ENCODE results near the gene PTTG1IP. TPM values are rescaled to one million over a fixed set of nuclear protein-coding genes. Genes with fewer than 3 reads are reported as not detected.
A peak's percentile ranks its signal among the peaks of the same experiment; 100 is the strongest.

Gene PTTG1IP
- polyA plus RNA-seq, 12 donors = 115 to 170 (median 129) TPM; not detected in 1

- DNase-seq = no peak
Measured at GRCh38 chr21:44805226-44805625, 68.3 kb downstream of the PTTG1IP start.

- DNase-seq = no peak
Measured at GRCh38 chr21:44804762-44805161, 68.7 kb downstream of the PTTG1IP start.

GRCh38 chr21:44803651-44804050 lies 69.8 kb downstream of the PTTG1IP start:
- DNase-seq = no peak

- no peak for DNase-seq
Measured at GRCh38 chr21:44802396-44803153, 70.9 kb downstream of the PTTG1IP start.

DNA sequence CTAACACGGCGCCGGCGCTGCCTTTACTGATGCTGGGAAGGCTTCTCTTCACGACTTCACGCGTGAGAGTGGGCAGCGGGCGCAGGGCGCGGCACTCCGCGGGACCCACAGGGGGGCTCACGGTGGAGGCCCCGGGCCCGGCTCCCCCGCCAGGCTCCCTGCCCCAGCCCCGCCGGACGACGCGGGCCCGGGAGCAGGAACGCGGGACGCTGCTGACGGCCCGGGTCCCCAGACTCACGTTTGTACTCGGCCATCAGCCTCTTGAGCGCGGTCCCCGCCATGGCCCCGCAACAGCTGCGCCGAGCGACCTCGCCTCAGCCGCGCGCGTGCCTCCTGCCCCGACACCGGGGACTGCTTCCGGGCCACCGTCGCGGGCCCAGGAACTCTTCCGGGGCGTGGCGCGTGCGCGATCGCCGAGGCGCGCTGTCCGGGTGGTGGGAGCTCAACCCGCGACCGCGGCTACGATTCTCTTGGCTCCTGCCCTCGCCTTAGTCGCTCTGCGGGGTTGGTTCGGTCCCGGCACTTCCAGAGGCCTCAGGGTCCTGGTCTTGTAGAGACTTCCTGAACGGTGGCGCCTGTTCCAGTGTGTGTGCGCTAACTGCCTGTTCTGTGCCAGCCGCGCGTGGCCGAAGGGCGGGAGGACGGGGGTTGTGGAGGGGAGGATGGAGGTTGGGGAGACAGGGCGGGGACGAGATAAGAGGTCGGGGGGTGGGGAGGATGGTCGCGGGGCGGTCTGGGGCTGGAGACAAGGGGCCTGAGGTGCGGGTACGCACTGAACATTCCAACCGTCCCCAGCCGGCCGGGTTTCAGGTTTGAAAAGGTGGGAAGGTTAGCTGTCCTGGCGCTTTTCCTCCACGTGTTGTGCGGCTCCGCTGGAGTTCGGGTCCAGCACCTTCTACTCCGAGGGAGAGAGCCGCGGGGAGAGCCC lies 71.8 kb downstream of the PTTG1IP start, which contains the start of gene UBE2G2:
Gene UBE2G2, minus strand, starts transcription at position 353 of the 928 bp plus-strand sequence. Its CDS starts 72 bp downstream, at position 281.
- peak; percentile 88 for DNase-seq

- DNase-seq = no peak
Measured at GRCh38 chr21:44800971-44801467, 72.5 kb downstream of the PTTG1IP start.

DNA sequence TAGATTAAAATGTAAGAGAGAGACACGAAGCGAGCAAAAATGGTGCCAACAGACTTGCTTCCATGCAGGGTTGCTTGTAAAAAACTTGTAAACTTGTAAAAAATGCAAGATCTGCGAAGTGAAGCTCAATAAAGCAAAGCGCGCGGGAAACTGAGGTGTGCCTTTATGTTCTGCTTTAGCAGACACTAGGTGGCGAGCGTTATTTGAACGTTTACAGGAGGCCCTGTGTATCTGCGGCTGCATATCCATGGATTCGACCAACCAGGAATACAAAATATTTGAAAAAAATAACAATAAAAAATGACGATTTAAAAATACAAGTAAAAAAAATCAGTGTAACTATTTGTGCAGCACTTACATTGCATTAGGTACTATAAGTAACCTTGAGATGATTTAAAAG lies 73.4 kb downstream of the PTTG1IP start:
- no peak for DNase-seq

DNA sequence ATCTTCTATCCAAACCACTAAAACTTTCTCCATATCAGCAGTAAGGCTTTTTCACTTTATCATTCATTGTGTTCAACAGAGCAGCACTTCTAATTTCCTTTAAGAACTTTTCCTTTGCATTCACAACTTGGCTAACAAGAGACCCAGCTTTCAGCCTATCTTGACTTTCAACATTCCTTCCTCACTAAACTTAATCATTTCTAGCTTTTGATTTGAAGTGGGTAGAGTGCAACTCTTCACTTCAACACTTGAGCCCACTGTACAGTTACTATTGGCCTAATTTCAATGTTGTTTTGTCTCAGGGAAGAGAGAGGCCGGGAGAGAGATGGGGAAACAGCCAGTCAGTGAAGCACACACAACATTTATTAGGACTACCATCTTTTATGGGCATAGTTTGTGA lies 73.8 kb downstream of the PTTG1IP start:
- DNase-seq = no peak

Other genes starting within 250 kb of the PTTG1IP start
- not detected for gene KRTAP10-9, start 246.6 kb downstream of the PTTG1IP start, polyA plus RNA-seq (ENCODE audit: insufficient read length in 12 of 12)
- gene KRTAP10-10, start 236.3 kb downstream of the PTTG1IP start, polyA plus RNA-seq (ENCODE audit: insufficient read length in 12 of 12) = not detected
- gene KRTAP10-11, start 227.3 kb downstream of the PTTG1IP start, polyA plus RNA-seq (ENCODE audit: insufficient read length in 12 of 12) = not detected
- gene KRTAP12-4, start 219.0 kb downstream of the PTTG1IP start, polyA plus RNA-seq (ENCODE audit: insufficient read length in 12 of 12) = not detected
- not detected for gene KRTAP12-3, start 215.8 kb downstream of the PTTG1IP start, polyA plus RNA-seq (ENCODE audit: insufficient read length in 12 of 12)
- not detected for gene KRTAP12-2, start 206.8 kb downstream of the PTTG1IP start, polyA plus RNA-seq (ENCODE audit: insufficient read length in 12 of 12)
- gene KRTAP12-1, start 191.5 kb downstream of the PTTG1IP start, polyA plus RNA-seq (ENCODE audit: insufficient read length in 12 of 12) = not detected
- gene KRTAP10-12, start 176.5 kb downstream of the PTTG1IP start, polyA plus RNA-seq (ENCODE audit: insufficient read length in 12 of 12) = not detected
- gene TSPEAR, start 162.1 kb downstream of the PTTG1IP start, polyA plus RNA-seq (ENCODE audit: insufficient read length in 12 of 12) = 1 to 10 TPM in 3 of 12 donors, under 1 TPM in 6, not detected in 3; 0.05 to 9.3 (median 0.18) TPM
- gene UBE2G2, start 71.9 kb downstream of the PTTG1IP start, polyA plus RNA-seq (ENCODE audit: insufficient read length in 12 of 12) = 100 to 1,000 TPM in 6 of 12 donors, 10 to 100 TPM in 6; 63.0 to 863 (median 98.5) TPM
- gene SUMO3, start 55.6 kb downstream of the PTTG1IP start, polyA plus RNA-seq (ENCODE audit: insufficient read length in 12 of 12) = 10 to 100 TPM in 11 of 12 donors, not detected in 1; 60.7 to 88.3 (median 66.5) TPM
- 10 to 100 TPM in 5 of 12 donors, 1 to 10 TPM in 6, not detected in 1; 6.6 to 27.9 (median 9.8) TPM for gene ITGB2, start 47.2 kb upstream of the PTTG1IP start, polyA plus RNA-seq (ENCODE audit: insufficient read length in 12 of 12)
- gene SLX9, start 66.3 kb upstream of the PTTG1IP start, polyA plus RNA-seq (ENCODE audit: insufficient read length in 12 of 12) = 10 to 100 TPM in 11 of 12 donors, not detected in 1; 12.8 to 34.5 (median 15.4) TPM
- 10 to 100 TPM in 11 of 12 donors, not detected in 1; 22.6 to 43.0 (median 28.7) TPM for gene ADARB1, start 200.9 kb upstream of the PTTG1IP start, polyA plus RNA-seq (ENCODE audit: insufficient read length in 12 of 12)

Data from muscle of arm (tissue), 12 donors.